ENCODE data around the gene TMEM14B.

DNA sequence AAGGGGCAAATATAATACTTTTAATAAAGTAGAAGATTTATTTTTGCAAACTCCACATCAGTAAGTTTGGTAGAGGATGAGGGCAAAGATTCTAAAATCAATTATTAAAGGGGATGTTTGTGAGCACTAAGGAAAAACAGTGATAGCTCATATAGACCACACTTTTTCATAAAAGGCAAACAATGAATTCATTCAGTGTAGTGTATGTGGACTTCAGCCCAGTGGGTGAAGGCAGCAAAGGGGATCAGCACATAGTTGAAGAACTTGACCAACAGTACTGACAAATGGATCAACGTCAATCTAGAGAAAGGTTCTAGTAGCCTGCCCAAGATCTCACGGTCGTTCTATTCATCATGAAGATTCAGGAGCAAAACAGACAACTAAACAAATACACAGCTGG, 45.4 kb downstream of the TMEM14B start:
- no peak for TF ChIP-seq EZH2phosphoT487 (IDR thresholded peaks at IDR 0.05; ENCODE audit: insufficient read depth, low read depth)
- TF ChIP-seq EZH2 (IDR thresholded peaks at IDR 0.05; ENCODE audit: insufficient read depth, poor library complexity, severe bottlenecking): no peak
